Measurements from ENCODE around the gene PPP1R16B.

- TF ChIP-seq POLR2A (IDR thresholded peaks at IDR 0.05) = no peak
- TF ChIP-seq CTCF (IDR thresholded peaks at IDR 0.05) = no peak
These were observed 82.7 kb downstream of the PPP1R16B start for GRCh38 chr20:38888059-38888831.
